Mucosa of descending colon (tissue), 3 donors: Measurements from ENCODE around the gene LRRC4. TPM values are rescaled to one million over a fixed set of nuclear protein-coding genes. Genes with fewer than 3 reads are reported as not detected.

Experiments used
- ATAC-seq: fragments of 200-7000 bp; cut with Tn5 transposase; one replicate; pipeline ENCODE4 v1.9.1; 2020; ENCODE audit warnings: mild to moderate bottlenecking, moderate library complexity
- DNase-seq, 3 donors: peaks; one replicate each; pipeline ENCODE4 v3.0.0-alpha.2; 2020
- H3K36me3 ChIP-seq: fragments of 200-600 bp; one replicate; pipeline ENCODE4 v1.8.0; 2021; ENCODE audit warnings: low read depth, mild to moderate bottlenecking
- H3K4me1 ChIP-seq: fragments of 200-600 bp; one replicate; pipeline ENCODE4 v1.8.0; 2021; ENCODE audit warnings: low read depth, mild to moderate bottlenecking
- H3K4me3 ChIP-seq: fragments of 200-600 bp; one replicate; pipeline ENCODE4 v1.8.0; 2021; ENCODE audit warnings: mild to moderate bottlenecking
- H3K9me3 ChIP-seq: fragments of 200-600 bp; one replicate; pipeline ENCODE4 v1.8.0; 2021; ENCODE audit warnings: mild to moderate bottlenecking
- CTCF ChIP-seq: fragments of 200-600 bp; IDR thresholded peaks from one replicate; pipeline ENCODE4 v1.8.0; 2022; ENCODE audit warnings: antibody characterized with exemption, mild to moderate bottlenecking
- intact Hi-C, 2 donors: fragments of 100-400 bp; cut with DNase I in 1 of 2; cut with micrococcal nuclease in 1 of 2; formaldehyde crosslinking; loops; one replicate each; pipeline versions ENCODE4 v1.11.0 to v1.11.1; 2022; cut with DNase I, micrococcal nuclease
- total RNA-seq, 3 donors: library from RNA; stranded (reverse); fragmentation: NEBNext Ultra II Directional in 2 of 3; extraction: Animal tissue kit (Norgen Biotek cat#: 25700) in 2 of 3; gene quantifications; one replicate each; pipeline versions ENCODE4 v1.2.1 to v1.2.4, GENCODE V29; 2021 to 2023
- donor health status: DM: no; HTN: no; CAD: no; lungs with moderate emphysema.
- donor health status: DM: no; HTN: no; CAD: no.
- donor health status: DM: no; HTN: yes; CAD: no.

The LRRC4 gene
- total RNA-seq, 3 donors from 2014 or later: 0.26 to 7.6 (median 1.1) TPM

- H3K36me3 ChIP-seq: no peaks in the 10 kb centered on the region
- no peak for TF ChIP-seq CTCF
Observed at GRCh38 chr7:128071376-128071775, 40.1 kb upstream of the LRRC4 start.

GRCh38 chr7:128069373-128070364 is 38.4 kb upstream of the LRRC4 start:
- DNase-seq (no peak), ATAC-seq (no peak)
- intact Hi-C loops: no loop called here

More at GRCh38 chr7:128071376-128071775, 40.1 kb upstream of the LRRC4 start:
- intact Hi-C loops: no loop called here
- Histone ChIP-seq H3K4me1 (no peaks in the 10 kb centered on the region), H3K9me3 (no peaks in the 10 kb centered on the region), H3K4me3 (no peak overlapping the region)
- ATAC-seq: no peak
- DNase-seq: no peak

GRCh38 chr7:128068785-128069184 is 37.5 kb upstream of the LRRC4 start:
- TF ChIP-seq CTCF: no peak
- no peak for ATAC-seq
- H3K36me3 ChIP-seq: no peaks in the 10 kb centered on the region
- no peak overlapping the region for H3K4me3 ChIP-seq
- no peaks in the 10 kb centered on the region for H3K4me1 ChIP-seq
- intact Hi-C loops: no loop called here
- DNase-seq: no peak
- H3K9me3 ChIP-seq: no peaks in the 10 kb centered on the region

More at GRCh38 chr7:128069373-128070364, 38.4 kb upstream of the LRRC4 start:
- Histone ChIP-seq H3K4me3 (no peak overlapping the region), H3K4me1 (no peaks in the 10 kb centered on the region), H3K36me3 (no peaks in the 10 kb centered on the region), H3K9me3 (no peaks in the 10 kb centered on the region)
- TF ChIP-seq CTCF: no peak

- ATAC-seq (no peak), DNase-seq (no peak)
- intact Hi-C loops: no loop called here
- H3K36me3 ChIP-seq: no peaks in the 10 kb centered on the region
- TF ChIP-seq CTCF: no peak
- no peaks in the 10 kb centered on the region for H3K4me1 ChIP-seq
- no peaks in the 10 kb centered on the region for H3K9me3 ChIP-seq
- no peak overlapping the region for H3K4me3 ChIP-seq
Observed at GRCh38 chr7:128067983-128068382, 36.7 kb upstream of the LRRC4 start.

- Histone ChIP-seq H3K4me3 (no peak overlapping the region), H3K36me3 (no peaks in the 10 kb centered on the region), H3K9me3 (no peaks in the 10 kb centered on the region), H3K4me1 (no peaks in the 10 kb centered on the region)
- intact Hi-C loops: no loop called here
- no peak for ATAC-seq
- no peak for TF ChIP-seq CTCF
- no peak for DNase-seq
Observed at GRCh38 chr7:128066858-128067257, 35.6 kb upstream of the LRRC4 start.
